Liver (tissue), 3 donors: ENCODE results near the gene ERC2.

Source experiments
- CTCF ChIP-seq: fragments of 150-350 bp; IDR thresholded peaks from 2 replicates; pipeline ENCODE4 v1.5.1; 2017; ENCODE audit warnings: improper control_type of control experiment, low read depth, low read length; ENCODE audit not compliant: missing input control
- EGR1 ChIP-seq, 2 donors: IDR thresholded peaks; 2 replicates each; pipeline ENCODE4 v1.6.1; 2016 to 2018; ENCODE audit warnings: antibody characterized with exemption in 2 of 2, low read depth in 2 of 2
- FOXA1 ChIP-seq: IDR thresholded peaks from 2 replicates; pipeline ENCODE4 v1.6.1; 2016; ENCODE audit warnings: antibody characterized with exemption
- HNF4A ChIP-seq, 2 donors: conservative IDR thresholded peaks; 2 replicates each; pipeline ENCODE4 v1.6.1; 2016; ENCODE audit warnings: antibody characterized with exemption in 2 of 2, mild to moderate bottlenecking in 2 of 2
- JUND ChIP-seq, 2 donors: IDR thresholded peaks; 2 replicates each; pipeline ENCODE4 v1.6.1; 2016; ENCODE audit warnings: antibody characterized with exemption in 2 of 2
- RAD21 ChIP-seq, 2 donors: IDR thresholded peaks; 2 replicates each; pipeline ENCODE4 v1.6.1; 2016; ENCODE audit warnings: antibody characterized with exemption in 2 of 2, mild to moderate bottlenecking in 2 of 2
- TAF1 ChIP-seq: conservative IDR thresholded peaks from 2 replicates; pipeline ENCODE4 v1.6.1; 2016; ENCODE audit warnings: antibody characterized with exemption, mild to moderate bottlenecking
- donor health status: healthy.
- donor health status: healthy.

- no peak for TF ChIP-seq JUND (IDR thresholded peaks at IDR 0.05)
- no peak for TF ChIP-seq EGR1 (IDR thresholded peaks at IDR 0.05; ENCODE audit: low read depth in 2 of 2)
- no peak for TF ChIP-seq CTCF
- TF ChIP-seq HNF4A (conservative IDR thresholded peaks at IDR 0.05), result no peak
- no peak for TF ChIP-seq TAF1
- TF ChIP-seq FOXA1, result no peak
- TF ChIP-seq RAD21 (IDR thresholded peaks at IDR 0.05), result no peak
These were observed 731.1 kb downstream of the ERC2 start for GRCh38 chr3:55737186-55737585.
